ENCODE data around the gene LRRC15. TPM values are rescaled to one million over a fixed set of nuclear protein-coding genes. Genes with fewer than 3 reads are reported as not detected.

The LRRC15 gene
- total RNA-seq, 1 experiment from 2014 or later = 0.07 TPM

GRCh38 chr3:194392576-194392975, 23.0 kb upstream of the LRRC15 start:
- CTCF ChIA-PET = no interaction called here
- H3K4me1 Mint-ChIP-seq = peaks cover 15% of the 10 kb centered on the region

More at GRCh38 chr3:194392576-194392975, 23.0 kb upstream of the LRRC15 start:
- POLR2A ChIA-PET = interaction anchor here (0.8 kb wide), 2 partner anchors 10 to 49 kb away, joined by 3 read pairs; no protein-coding TSS in a partner anchor
- TF ChIP-seq ATF2 (CRISPR knock-in tag; IDR thresholded peaks at IDR 0.05; ENCODE audit: borderline replicate concordance, low read depth) (no peak), ZMAT4 (CRISPR knock-in tag; IDR thresholded peaks at IDR 0.05) (no peak), AR (CRISPR knock-in tag; IDR thresholded peaks at IDR 0.05) (no peak), ZNF281 (CRISPR knock-in tag; IDR thresholded peaks at IDR 0.05) (no peak), ZBTB43 (CRISPR knock-in tag; IDR thresholded peaks at IDR 0.05) (no peak), ZBTB21 (CRISPR knock-in tag; IDR thresholded peaks at IDR 0.05; ENCODE audit: borderline replicate concordance) (no peak), CBFB (CRISPR knock-in tag; IDR thresholded peaks at IDR 0.05; ENCODE audit: low read depth) (no peak), IRF1 (CRISPR knock-in tag; IDR thresholded peaks at IDR 0.05) (no peak), RELA (CRISPR knock-in tag; IDR thresholded peaks at IDR 0.05; ENCODE audit: borderline replicate concordance) (no peak), E2F5 (CRISPR knock-in tag; IDR thresholded peaks at IDR 0.05) (no peak)
- H3K4me3 Mint-ChIP-seq = no peak overlapping the region
- H3K36me3 Mint-ChIP-seq = peaks cover 9% of the 10 kb centered on the region
- no peak for DNase-seq (ENCODE audit: low spot score)
- H3K27me3 Mint-ChIP-seq (ENCODE audit: low read depth) = peaks cover 24% of the 10 kb centered on the region
- ATAC-seq = no peak
- peaks cover 23% of the 10 kb centered on the region for H3K9me3 Mint-ChIP-seq
- no peak overlapping the region for H3K27ac Mint-ChIP-seq

All from WTC11 (cell line).